ENCODE measurements around the gene STAT3. TPM values are rescaled to one million over a fixed set of nuclear protein-coding genes. Genes with fewer than 3 reads are reported as not detected.

STAT3 gene
- total and polyA plus RNA-seq, 2 donors (not counting 1 experiment from before 2014, with no cell fraction given), result 50.1 to 140 TPM

DNA sequence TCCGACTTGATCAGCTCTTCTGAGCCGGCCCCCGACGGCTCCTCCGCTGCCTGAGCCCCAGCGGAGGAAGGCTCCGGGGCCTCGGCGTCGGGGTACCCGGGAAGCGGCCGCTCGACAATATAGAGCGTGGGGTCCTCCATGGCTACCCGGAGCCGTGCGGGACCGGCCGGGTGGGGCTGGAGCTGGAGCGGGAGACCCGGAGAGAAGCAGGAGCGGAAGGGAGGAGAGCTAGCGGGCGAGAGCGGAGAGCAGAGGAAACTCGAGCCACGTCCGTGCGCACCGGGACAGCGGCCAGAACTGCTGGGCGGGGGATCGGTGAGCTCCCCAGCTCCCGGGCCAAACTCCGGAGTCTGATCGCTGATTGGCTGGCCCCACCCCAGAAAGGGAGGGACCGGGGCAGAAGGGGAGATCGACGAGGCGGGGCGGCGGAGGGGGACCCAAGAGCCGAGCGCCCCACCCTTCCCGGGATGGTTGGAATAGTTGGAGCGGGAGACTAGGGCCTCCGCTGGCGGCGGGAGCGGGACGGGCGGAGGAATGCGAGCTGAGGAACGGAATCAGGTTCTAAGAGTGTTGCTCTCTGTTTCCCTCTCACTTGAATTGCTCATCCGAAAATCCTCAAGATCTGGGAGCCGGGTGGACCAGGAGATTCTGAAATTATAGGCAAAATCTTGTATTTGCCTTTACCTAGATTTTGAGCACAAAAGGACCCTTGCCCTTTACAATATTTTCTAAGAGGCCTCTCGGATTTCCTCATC is 34.9 kb upstream of the STAT3 start, which contains the start of gene CAVIN1:
TSS of gene CAVIN1 (minus strand) at position 299 of the 755 bp plus-strand sequence. CDS start at position 140, 159 bp downstream.
- H3K4me3 Mint-ChIP-seq, result peak within 1 kb of the TSS; percentile 93
- peaks cover 21% of the 10 kb centered on the region for H3K4me1 Mint-ChIP-seq
- ChIA-PET CTCF (interaction anchor here (0.5 to 1.8 kb wide), 15 partner anchors 12 to 155 kb away, joined by 3 to 7 read pairs (median 3); no protein-coding TSS in a partner anchor), POLR2A (no interaction called here)
- H3K9me3 Mint-ChIP-seq (ENCODE audit: insufficient read depth), result no peaks in the 10 kb centered on the region
- Histone ChIP-seq H3K9me3 (ENCODE audit: control extremely low read depth in 1 of 3, control insufficient read depth in 2 of 3, insufficient read depth in 1 of 3, low read length in 2 of 3) (peaks cover 0 to 13% (median 0%) of the 10 kb centered on the region in 3 donors), H3K4me2 (replicated peaks; ENCODE audit: low read depth, low read length, poor library complexity, severe bottlenecking) (peak within 1 kb of the TSS; percentile 86), H3K36me3 (replicated peaks in 1 of 2; ENCODE audit: control extremely low read depth in 1 of 2, control insufficient read depth in 1 of 2, extremely low read depth in 1 of 2, insufficient read depth in 2 of 2, low read length in 1 of 2) (no peaks in the 10 kb centered on the region), H3K4me1 (ENCODE audit: control insufficient read depth in 2 of 2, insufficient read depth in 2 of 2, low read length in 2 of 2) (peaks cover 23 to 24% of the 10 kb centered on the region in 2 donors), H3K27me3 (replicated peaks in 1 of 4; ENCODE audit: control extremely low read depth in 1 of 4, control insufficient read depth in 3 of 4, insufficient read depth in 4 of 4, low read length in 3 of 4) (peaks cover 0 to 51% (median 27%) of the 10 kb centered on the region in 4 experiments), H3K9ac (ENCODE audit: low read length) (peak within 1 kb of the TSS; percentile 56), H2AFZ (ENCODE audit: insufficient read depth, low read depth, low read length, poor library complexity, severe bottlenecking) (peak within 1 kb of the TSS; percentile 73), H3K79me2 (ENCODE audit: control insufficient read depth, insufficient read depth, low read length) (no peaks in the 10 kb centered on the region), H3K27ac (ENCODE audit: low read length in 2 of 2) (no peak within 1 kb of the TSS), H4K20me1 (ENCODE audit: control insufficient read depth, insufficient read depth, low read length, poor library complexity, severe bottlenecking) (no peaks in the 10 kb centered on the region), H3K4me3 (ENCODE audit: control extremely low read depth in 1 of 5, extremely low read depth in 1 of 5, insufficient read depth in 1 of 5, low read depth in 2 of 5, low read length in 4 of 5) (peak within 1 kb of the TSS in 4 of 5 experiments; percentile 38 to 63 (median 50))
- DNase-seq (no peak), ATAC-seq (ENCODE audit: low read depth) (peak; percentile 37)
- intact Hi-C loops (cut with micrococcal nuclease), result no loop called here
- WGBS (ENCODE audit: insufficient coverage), result 4% methylated on average over 54 of the region's 58 CpGs
- TF ChIP-seq, protein P1, sequence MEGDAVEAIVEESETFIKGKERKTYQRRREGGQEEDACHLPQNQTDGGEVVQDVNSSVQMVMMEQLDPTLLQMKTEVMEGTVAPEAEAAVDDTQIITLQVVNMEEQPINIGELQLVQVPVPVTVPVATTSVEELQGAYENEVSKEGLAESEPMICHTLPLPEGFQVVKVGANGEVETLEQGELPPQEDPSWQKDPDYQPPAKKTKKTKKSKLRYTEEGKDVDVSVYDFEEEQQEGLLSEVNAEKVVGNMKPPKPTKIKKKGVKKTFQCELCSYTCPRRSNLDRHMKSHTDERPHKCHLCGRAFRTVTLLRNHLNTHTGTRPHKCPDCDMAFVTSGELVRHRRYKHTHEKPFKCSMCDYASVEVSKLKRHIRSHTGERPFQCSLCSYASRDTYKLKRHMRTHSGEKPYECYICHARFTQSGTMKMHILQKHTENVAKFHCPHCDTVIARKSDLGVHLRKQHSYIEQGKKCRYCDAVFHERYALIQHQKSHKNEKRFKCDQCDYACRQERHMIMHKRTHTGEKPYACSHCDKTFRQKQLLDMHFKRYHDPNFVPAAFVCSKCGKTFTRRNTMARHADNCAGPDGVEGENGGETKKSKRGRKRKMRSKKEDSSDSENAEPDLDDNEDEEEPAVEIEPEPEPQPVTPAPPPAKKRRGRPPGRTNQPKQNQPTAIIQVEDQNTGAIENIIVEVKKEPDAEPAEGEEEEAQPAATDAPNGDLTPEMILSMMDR (IDR thresholded peaks at IDR 0.05), result no peak
- TF ChIP-seq EZH2 (IDR thresholded peaks at IDR 0.05; ENCODE audit: borderline replicate concordance, insufficient read depth, low read depth, low read length, poor library complexity, severe bottlenecking), result no peak
- H3K27me3 Mint-ChIP-seq, result peaks cover 39% of the 10 kb centered on the region
- H3K27ac Mint-ChIP-seq, result peak within 1 kb of the TSS; percentile 13

Measured in B cell (primary cell).